GM10248 (cell line): ENCODE data around the gene RAP1GAP.
A peak's percentile ranks its signal among the peaks of the same experiment; 100 is the strongest.

ENCODE experiments used
- CTCF ChIA-PET: fragments of 300-600 bp; sonication (Branson Sonifier 250); formaldehyde crosslinking; extraction: SDS; loops from one replicate; lab custom pipeline; 2021; ENCODE audit warnings: antibody characterized with exemption; lab: Yijun Ruan, JAX
- POLR2A ChIA-PET: fragments of 350-650 bp; sonication (Branson Sonifier 250); formaldehyde crosslinking; extraction: SDS; loops from one replicate; lab custom pipeline; 2020; ENCODE audit warnings: antibody characterized with exemption; lab: Yijun Ruan, JAX
- DNase-seq: peaks from one replicate; pipeline ENCODE4 v3.0.0; 2012; ENCODE audit errors: extremely low spot score
- TF ChIP-seq, protein P1 (sequence below): IDR thresholded peaks from 2 replicates; pipeline ENCODE4 v1.5.1; 2012; ENCODE audit warnings: mild to moderate bottlenecking, low read depth; ENCODE audit errors: extremely low read depth, missing control alignments, control extremely low read depth

RAP1GAP gene

DNA sequence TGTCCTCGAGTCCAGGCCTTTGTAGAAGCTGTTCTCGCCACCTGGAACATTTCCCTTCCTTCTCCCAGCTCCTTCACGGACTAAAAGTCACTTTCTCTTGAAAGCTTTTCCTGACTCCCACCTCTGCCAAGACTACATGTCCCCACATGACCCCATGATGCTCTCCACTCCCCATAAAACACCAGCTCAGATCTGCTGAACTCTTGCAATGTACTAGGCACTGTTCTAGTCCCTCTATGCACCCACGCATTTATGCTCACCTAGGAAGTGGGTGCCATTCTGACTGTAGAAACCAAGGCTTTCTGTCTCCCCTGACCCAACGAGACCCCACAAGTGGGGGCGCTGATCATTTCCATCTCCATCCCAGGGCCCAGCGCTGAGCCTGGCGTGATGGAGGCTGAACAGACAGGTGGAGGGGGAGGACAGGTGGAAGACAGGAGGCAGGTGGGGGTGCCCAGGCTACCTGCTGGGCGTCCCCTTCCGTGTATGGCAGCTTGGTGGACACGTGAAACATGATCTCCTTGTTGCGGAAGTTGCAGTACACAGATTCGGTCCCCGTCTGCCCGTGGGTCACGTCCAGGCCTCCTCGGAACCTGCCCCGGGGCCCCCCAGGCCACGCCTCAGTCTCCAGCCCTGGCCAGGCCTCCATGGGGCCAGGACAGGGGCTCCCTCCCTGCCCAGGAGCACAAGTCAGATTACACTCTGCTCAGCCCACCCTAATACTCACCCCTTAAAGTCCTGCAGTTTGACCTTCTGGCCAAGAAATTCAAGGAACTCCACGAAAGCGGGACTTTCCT is 58.0 kb downstream of the RAP1GAP start:
- no peak for DNase-seq
- CTCF ChIA-PET = interaction anchor here (1.0 kb wide), 1 partner anchor 373 kb away, joined by 3 read pairs; no protein-coding TSS in a partner anchor
- TF ChIP-seq, protein P1, sequence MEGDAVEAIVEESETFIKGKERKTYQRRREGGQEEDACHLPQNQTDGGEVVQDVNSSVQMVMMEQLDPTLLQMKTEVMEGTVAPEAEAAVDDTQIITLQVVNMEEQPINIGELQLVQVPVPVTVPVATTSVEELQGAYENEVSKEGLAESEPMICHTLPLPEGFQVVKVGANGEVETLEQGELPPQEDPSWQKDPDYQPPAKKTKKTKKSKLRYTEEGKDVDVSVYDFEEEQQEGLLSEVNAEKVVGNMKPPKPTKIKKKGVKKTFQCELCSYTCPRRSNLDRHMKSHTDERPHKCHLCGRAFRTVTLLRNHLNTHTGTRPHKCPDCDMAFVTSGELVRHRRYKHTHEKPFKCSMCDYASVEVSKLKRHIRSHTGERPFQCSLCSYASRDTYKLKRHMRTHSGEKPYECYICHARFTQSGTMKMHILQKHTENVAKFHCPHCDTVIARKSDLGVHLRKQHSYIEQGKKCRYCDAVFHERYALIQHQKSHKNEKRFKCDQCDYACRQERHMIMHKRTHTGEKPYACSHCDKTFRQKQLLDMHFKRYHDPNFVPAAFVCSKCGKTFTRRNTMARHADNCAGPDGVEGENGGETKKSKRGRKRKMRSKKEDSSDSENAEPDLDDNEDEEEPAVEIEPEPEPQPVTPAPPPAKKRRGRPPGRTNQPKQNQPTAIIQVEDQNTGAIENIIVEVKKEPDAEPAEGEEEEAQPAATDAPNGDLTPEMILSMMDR = no peak
- POLR2A ChIA-PET = no interaction called here

DNA sequence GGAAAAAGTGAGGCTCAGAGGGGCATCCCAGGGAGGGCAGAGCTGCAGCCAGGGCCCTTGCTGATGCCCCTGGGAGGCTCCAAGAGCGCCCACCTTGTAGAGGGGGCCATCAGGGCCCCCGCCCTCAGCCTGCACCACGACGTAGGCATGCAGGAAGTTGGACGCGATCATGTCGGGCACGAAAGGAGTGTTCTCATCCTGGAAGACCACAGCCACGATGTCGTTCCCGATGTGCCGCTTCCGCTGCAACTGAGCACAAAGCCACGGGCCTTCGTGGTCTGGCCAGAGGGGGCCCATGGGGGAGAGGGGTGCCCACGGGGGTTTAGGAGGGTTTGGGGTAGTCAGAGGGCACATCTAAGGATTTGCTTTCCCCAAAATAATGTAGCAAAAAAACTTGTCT is 59.1 kb downstream of the RAP1GAP start:
- ChIA-PET POLR2A (no interaction called here), CTCF (interaction anchor here (1.0 to 1.4 kb wide), 2 partner anchors 15 to 19 kb away, joined by 3 to 4 read pairs; no protein-coding TSS in a partner anchor)
- DNase-seq = no peak
- TF ChIP-seq, protein P1 = no peak

- ChIA-PET CTCF (interaction anchor here (1.4 kb wide), 1 partner anchor 10 kb away, joined by 4 read pairs; no protein-coding TSS in a partner anchor), POLR2A (no interaction called here)
- TF ChIP-seq, protein P1 = no peak
- DNase-seq = no peak
These were observed 60.4 kb downstream of the RAP1GAP start for GRCh38 chr1:21608798-21609197.

DNA sequence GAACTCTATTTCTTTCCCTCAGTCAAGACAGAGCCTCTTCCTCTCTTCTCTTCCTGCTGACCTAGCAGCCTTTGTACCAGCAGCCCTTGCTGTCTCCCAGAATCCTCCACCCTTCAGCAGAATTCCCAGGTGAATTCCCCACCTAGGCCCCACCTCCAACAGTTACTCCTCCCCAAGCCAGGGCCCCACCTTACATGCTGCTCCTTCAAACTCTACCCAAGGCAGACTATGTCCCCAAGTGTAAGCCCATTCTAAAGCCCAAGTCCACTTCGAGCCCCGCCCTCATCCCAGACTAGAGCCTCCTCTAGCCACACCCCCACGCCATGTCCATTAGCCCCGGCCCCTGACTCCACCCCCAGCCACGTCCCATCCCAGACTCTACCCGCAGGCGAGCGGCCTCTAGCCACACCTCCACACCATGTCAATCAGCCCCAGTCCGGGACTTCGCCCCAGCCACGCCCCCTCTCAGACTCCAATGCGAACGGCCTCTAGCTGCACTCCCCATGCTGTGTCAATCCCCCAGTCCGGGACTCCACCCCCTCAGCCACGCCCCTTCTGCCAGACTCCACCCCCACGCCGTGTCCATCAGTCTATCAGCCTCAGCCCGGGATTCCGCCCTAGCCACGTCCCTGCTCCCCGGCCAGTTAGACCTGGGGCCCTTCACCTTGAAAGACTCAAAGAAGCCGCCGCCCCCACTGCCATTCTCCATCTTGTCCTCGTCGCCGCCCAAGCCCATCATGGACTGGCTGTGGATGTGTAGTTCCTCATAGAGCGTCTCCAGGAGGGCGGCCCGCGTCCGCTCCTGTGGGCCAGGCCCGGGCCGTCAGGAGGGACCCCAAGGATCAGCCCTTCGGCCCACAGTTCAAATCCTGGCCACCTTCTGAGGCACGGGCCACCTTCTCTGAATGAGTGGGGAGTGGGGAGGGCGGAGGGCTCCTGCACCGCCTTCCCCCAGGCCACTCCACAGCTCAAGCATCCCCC is 61.3 kb downstream of the RAP1GAP start:
- ChIA-PET POLR2A (interaction anchor here (0.5 kb wide), 1 partner anchor 183 kb away, joined by 5 read pairs; no protein-coding TSS in a partner anchor), CTCF (interaction anchor here (1.4 kb wide), 1 partner anchor 11 kb away, joined by 4 read pairs; no protein-coding TSS in a partner anchor)
- DNase-seq = peak; percentile 94
- TF ChIP-seq, protein P1 = no peak

DNA sequence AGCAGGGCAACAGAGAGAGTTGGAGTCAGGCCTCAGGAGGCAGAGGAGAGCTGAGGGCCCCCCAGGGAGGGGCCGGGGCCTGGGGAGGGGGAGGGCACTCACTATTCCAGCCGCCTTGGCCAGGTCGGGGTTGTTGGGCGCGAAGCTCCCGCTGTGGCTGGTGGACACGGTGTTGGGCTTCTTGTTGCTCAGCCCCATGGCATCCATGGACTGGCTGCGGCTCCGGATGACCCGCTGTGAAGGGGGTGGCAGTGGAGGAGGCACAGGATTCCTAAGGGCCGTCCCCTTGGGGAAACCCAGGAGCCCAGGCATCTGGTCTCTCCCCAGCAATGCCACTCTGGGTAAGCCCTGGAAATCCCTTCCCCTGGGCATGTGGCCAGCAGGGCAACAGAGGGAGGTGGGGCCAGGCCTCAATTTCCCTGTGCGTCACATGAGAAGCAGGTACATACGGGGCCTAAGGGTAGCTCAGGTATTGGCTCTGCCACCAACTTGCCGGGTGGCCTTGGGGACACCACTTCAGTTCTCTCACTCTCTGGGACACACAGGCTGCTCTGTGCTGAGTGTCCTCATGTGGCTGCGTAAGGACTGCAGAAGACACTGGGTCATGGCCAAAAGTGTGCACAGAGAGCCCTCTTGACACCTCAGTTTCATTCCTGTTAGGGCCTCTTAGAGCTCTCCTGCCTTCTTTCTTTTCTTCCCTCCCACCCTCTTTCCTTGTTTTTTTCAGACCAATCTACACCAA is 63.0 kb downstream of the RAP1GAP start:
- CTCF ChIA-PET = no interaction called here
- no peak for DNase-seq
- TF ChIP-seq, protein P1 = no peak
- POLR2A ChIA-PET = no interaction called here
